Mesothelial cell of epicardium (in vitro differentiated cells): Measurements from ENCODE around the gene METTL6. TPM values are rescaled to one million over a fixed set of nuclear protein-coding genes. Genes with fewer than 3 reads are reported as not detected.
"Not testable (repeated sequence)": the region's sequence is repeated elsewhere in the genome, so short reads cannot be mapped to it uniquely, and the experiment has no call there.

ENCODE experiments used
- DNase-seq, 2 experiments: peaks; one replicate each; pipeline ENCODE4 v3.0.0; 2021; ENCODE audit warnings: low spot score in 2 of 2; ENCODE audit not compliant: unreplicated experiment in 2 of 2
- H3K27ac Mint-ChIP-seq: 2 replicates; pipeline ENCODE4 v1.8.0; 2021; ENCODE audit warnings: mixed read lengths
- H3K27me3 Mint-ChIP-seq: 2 replicates; pipeline ENCODE4 v1.8.0; 2021; ENCODE audit warnings: low read depth, mixed read lengths
- H3K36me3 Mint-ChIP-seq: 2 replicates; pipeline ENCODE4 v1.8.0; 2021; ENCODE audit warnings: mixed read lengths
- H3K4me1 Mint-ChIP-seq: 2 replicates; pipeline ENCODE4 v1.8.0; 2021; ENCODE audit warnings: mixed read lengths
- H3K4me3 Mint-ChIP-seq: 2 replicates; pipeline ENCODE4 v1.8.0; 2021; ENCODE audit warnings: mild to moderate bottlenecking, moderate library complexity, mixed read lengths
- H3K9me3 Mint-ChIP-seq: 2 replicates; pipeline ENCODE4 v1.8.0; 2021; ENCODE audit warnings: mixed read lengths
- CTCF ChIP-seq: fragments of 200-600 bp; sonication (generic); IDR thresholded peaks from one replicate; pipeline ENCODE4 v1.5.0; 2021; ENCODE audit warnings: antibody characterized with exemption; ENCODE audit not compliant: unreplicated experiment
- total RNA-seq: library from RNA; stranded (reverse); gene quantifications from 3 replicates; pipeline ENCODE4 v1.2.1, GENCODE V29; 2021

METTL6 gene
- total RNA-seq, 1 donor from 2014 or later: 23.5 TPM

- H3K4me1 Mint-ChIP-seq: no peaks in the 10 kb centered on the region
- H3K27ac Mint-ChIP-seq: no peak overlapping the region
- TF ChIP-seq CTCF: no peak
- no peak overlapping the region for H3K4me3 Mint-ChIP-seq
- DNase-seq: no peak
- H3K27me3 Mint-ChIP-seq: no peaks in the 10 kb centered on the region
- peaks cover 4% of the 10 kb centered on the region for H3K9me3 Mint-ChIP-seq
- H3K36me3 Mint-ChIP-seq: peaks cover 12% of the 10 kb centered on the region
Observed at GRCh38 chr3:15458212-15458780, 31.0 kb upstream of the METTL6 start.

- H3K36me3 Mint-ChIP-seq: peaks cover 14% of the 10 kb centered on the region
- H3K9me3 Mint-ChIP-seq, H3K27ac Mint-ChIP-seq, DNase-seq, H3K4me1 Mint-ChIP-seq, H3K4me3 Mint-ChIP-seq, H3K27me3 Mint-ChIP-seq: not testable (repeated sequence)
Observed at GRCh38 chr3:15456915-15457314, 29.6 kb upstream of the METTL6 start.

GRCh38 chr3:15456321-15456720, 29.0 kb upstream of the METTL6 start:
- Mint-ChIP-seq H3K4me1 (no peaks in the 10 kb centered on the region), H3K9me3 (peaks cover 4% of the 10 kb centered on the region), H3K36me3 (peaks cover 14% of the 10 kb centered on the region), H3K27ac (no peak overlapping the region), H3K4me3 (no peak overlapping the region), H3K27me3 (no peaks in the 10 kb centered on the region)
- no peak for TF ChIP-seq CTCF
- DNase-seq: no peak

- H3K27me3 Mint-ChIP-seq: no peaks in the 10 kb centered on the region
- DNase-seq: no peak
- no peak overlapping the region for H3K27ac Mint-ChIP-seq
- H3K9me3 Mint-ChIP-seq: peaks cover 4% of the 10 kb centered on the region
- no peak overlapping the region for H3K4me3 Mint-ChIP-seq
- H3K36me3 Mint-ChIP-seq: peaks cover 18% of the 10 kb centered on the region
- TF ChIP-seq CTCF: no peak
- no peaks in the 10 kb centered on the region for H3K4me1 Mint-ChIP-seq
Observed at GRCh38 chr3:15455756-15456155, 28.4 kb upstream of the METTL6 start.

- no peak overlapping the region for H3K4me3 Mint-ChIP-seq
- TF ChIP-seq CTCF: no peak
- no peaks in the 10 kb centered on the region for H3K27me3 Mint-ChIP-seq
- DNase-seq: no peak
- H3K9me3 Mint-ChIP-seq: peaks cover 4% of the 10 kb centered on the region
- peaks cover 22% of the 10 kb centered on the region for H3K36me3 Mint-ChIP-seq
- no peak overlapping the region for H3K27ac Mint-ChIP-seq
- H3K4me1 Mint-ChIP-seq: no peaks in the 10 kb centered on the region
Observed at GRCh38 chr3:15454965-15455364, 27.6 kb upstream of the METTL6 start.

GRCh38 chr3:15453991-15454625, 26.8 kb upstream of the METTL6 start:
- Mint-ChIP-seq H3K4me3 (no peak overlapping the region), H3K36me3 (peaks cover 22% of the 10 kb centered on the region), H3K4me1 (no peaks in the 10 kb centered on the region), H3K27me3 (no peaks in the 10 kb centered on the region), H3K9me3 (peaks cover 4% of the 10 kb centered on the region), H3K27ac (no peak overlapping the region)
- DNase-seq: no peak
- TF ChIP-seq CTCF: no peak
